Head of caudate nucleus (tissue), 42 donors: Measurements from ENCODE around the gene NLGN1.

Source experiments
- DNase-seq, 42 donors: peaks; one replicate each; pipeline versions ENCODE4 v3.0.0 to v3.0.0-alpha.2; 2020 to 2021; ENCODE audit warnings: mixed read lengths in 7 of 42
- intact Hi-C: fragments of 100-400 bp; cut with DNase I; formaldehyde crosslinking; loops from one replicate; pipeline ENCODE4 v1.15.0; 2022

The NLGN1 gene

DNA sequence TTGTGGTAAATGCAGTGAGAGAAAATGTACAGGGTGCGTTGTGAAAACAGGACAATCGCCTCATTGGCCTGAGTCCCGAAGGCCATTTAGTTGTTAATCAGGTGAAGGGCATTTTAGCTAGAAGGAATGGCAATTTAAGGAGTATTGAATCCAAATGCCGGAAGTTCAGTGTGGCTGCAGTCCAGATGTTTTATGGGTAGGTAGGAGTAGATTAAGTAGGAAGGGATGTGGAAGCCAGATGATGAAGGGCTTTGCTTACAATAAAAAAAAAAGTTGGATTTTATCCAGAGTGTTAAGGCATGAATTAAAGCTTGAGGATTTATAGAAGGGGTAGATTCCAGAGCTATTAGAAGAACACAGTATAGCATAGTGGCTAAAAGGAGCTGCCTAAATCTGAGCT lies 572.7 kb downstream of the NLGN1 start:
- intact Hi-C loops: no loop called here
- no peak for DNase-seq

DNA sequence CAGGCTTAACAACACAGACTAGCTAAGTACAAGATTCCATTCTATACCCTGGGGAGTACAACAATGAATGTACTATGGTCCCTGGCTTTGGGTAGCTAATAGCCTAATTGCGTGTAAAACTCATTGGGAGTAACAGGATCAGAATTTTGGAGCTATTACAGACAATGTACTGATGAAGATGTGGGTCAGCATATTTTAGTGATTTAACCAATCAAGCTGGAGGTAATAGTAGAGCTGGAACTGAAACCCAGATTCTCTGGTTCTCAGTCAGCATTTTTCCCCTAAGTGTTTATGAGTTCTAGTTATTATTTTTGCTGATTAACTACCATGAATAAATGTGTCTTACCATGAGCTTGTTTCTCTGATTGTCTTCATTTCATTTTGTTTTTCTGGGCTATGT lies 578.7 kb downstream of the NLGN1 start:
- DNase-seq: no peak
- intact Hi-C loops: no loop called here

DNA sequence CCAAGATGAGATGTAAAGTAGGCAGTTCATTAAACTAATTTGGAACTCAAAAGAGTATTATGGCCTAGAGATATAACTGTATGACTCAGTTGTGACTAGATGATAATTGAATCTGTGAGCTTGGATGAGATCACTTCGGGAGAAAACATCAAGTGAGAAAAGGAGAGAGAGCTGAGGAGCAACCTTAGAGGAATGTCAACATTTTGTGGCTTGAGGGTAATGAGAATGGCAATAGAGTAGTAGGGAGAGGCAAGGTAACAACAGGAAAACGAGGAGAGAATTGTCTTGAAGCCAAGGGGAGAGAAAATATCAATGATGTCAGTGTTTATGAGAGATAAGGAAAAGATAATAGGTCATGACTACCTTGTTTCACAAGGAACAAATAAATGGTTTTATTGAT lies 580.2 kb downstream of the NLGN1 start:
- intact Hi-C loops: no loop called here
- DNase-seq: no peak

DNA sequence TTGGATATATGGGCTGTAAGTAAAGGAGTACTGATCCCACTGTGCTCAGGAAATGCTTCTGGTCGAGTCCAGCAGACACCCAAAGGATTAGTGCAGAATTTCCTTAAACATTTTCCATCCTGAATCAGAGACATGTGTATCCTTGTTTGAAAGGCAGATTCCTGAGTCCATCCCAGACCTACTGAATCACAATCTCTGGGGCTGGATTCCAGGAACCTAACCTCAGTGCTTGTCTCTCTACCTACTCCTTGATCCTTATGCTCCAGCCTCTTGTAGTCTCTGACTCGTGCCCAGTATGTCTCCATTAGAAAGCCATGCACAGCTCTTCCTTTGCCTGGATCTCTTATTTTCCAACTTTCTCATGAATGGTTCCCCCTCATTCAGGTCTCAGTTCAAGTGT lies 585.8 kb downstream of the NLGN1 start:
- DNase-seq: no peak

DNA sequence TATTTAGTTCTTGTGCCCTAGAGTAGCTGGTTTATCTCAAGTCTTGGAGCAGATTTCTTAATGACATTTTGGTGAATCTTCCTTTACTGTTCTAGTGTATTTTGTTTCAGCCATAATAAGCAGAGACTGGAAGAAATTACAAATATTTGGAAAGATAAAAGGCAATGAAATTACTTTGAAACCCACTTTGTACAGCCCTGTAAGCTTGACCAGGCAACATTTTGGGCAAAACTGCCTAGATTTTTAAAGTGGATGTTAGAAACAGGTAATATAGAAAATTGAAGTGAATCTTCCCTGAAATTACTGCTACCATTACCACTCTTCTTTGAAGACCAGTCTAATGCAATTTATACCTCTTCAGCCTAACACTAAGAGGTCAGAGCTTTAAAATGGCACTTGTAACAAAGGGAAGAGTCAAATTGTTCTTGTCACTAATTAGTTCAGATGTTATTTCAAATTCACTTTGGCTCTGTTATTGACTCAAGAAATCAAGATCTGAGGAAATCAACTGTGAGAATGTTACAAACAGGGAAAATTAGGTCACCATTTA lies 589.4 kb downstream of the NLGN1 start:
- no peak for DNase-seq
- intact Hi-C loops: no loop called here

More for the DNA sequence above, 585.8 kb downstream of the NLGN1 start:
- intact Hi-C loops: no loop called here

DNA sequence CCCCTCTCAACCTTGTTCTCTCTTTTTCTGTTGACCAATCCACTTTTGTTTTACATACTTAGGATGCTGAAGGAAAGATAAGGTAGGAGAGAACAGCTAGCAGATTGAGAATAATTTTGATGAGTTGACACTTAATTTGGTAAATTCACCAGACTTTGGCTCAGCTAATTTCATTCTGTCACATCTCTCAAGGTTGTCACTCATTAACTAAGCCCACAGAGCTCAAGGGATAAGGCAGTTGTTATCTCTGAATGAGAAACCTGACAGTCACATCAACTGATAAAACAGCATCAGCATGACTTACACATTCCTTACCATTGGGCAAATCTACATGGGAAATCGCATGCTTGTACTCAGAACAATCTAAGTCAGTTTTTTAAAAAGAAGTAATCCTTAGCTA lies 591.4 kb downstream of the NLGN1 start:
- intact Hi-C loops: no loop called here
- no peak for DNase-seq

DNA sequence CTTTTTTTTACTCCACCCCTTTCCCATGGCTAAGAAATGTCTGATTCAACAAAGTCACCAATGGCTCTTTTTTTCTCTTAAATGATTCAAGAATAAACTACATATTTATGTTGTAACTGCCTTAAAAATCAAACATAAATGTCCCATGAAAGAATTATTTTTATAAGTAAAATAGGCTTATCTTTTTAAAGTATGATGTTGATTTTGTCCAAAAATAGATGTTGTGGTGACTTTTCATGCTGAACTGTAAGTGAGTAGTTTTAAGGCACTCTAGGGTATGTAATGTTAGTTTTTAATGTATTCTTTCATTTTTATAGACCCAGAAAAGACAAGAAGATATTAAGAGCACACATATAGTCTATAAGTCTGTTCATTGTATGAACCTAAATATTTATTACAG lies 594.9 kb downstream of the NLGN1 start:
- intact Hi-C loops: no loop called here
- no peak for DNase-seq

DNA sequence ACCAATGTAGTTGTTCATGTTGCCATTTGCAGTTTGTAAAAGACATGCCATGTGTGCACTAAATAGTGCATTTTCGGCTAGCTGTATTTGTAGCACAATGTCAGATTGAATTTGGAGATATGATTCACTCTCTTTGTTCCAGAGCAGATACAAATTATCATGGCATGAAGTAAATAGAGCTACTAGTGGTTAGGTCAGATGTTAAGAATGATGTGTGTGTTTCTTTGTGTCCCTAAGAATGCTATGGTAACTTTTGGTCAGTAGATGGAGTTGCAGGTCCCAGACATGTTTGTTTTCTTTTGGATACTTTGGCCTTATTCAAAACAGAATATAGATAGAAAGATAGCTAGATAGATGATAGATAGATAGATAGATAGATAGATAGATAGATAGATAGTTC lies 595.8 kb downstream of the NLGN1 start:
- intact Hi-C loops: no loop called here
- peak in 1 of 42 donors; percentile 30 for DNase-seq

DNA sequence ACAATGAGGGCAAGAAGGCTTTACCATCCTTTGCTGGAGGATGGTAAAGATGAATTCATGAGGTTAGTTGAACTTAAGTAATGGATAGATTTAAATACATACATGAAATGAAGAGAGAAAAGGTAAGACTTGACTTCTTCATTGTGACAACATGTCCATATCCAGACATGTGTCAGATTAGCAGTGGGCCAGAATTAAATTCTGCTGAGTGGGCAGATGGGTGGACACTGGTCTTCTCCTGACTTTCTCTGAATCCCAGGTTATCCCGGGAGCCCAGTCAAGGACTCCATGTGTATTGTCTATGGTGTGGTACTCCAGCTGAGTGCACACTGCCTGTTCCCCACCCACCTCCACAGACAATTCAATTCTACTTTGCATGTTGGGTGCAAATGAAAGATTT lies 603.1 kb downstream of the NLGN1 start:
- intact Hi-C loops: no loop called here

DNA sequence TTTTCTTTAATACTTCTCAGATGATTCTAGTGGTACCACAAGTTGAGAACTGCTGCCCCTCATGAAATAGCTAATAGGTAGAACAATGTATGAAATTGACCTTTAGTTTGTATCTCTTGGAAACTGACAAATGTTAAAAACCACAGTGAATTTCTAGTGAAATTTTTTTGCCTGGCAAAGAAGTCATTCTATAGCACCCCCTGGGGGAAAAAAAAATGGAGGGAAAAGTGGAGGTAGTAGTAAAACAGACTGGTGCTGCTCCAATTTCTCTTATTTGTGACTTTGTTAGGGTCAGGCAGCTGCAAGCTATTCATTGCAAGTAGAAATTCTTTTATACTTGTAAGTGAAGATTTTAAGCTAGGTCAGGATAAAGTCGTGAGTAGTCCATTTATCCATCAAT lies 605.0 kb downstream of the NLGN1 start:
- no peak for DNase-seq
- intact Hi-C loops: no loop called here

More for the DNA sequence above, 603.1 kb downstream of the NLGN1 start:
- DNase-seq: no peak

DNA sequence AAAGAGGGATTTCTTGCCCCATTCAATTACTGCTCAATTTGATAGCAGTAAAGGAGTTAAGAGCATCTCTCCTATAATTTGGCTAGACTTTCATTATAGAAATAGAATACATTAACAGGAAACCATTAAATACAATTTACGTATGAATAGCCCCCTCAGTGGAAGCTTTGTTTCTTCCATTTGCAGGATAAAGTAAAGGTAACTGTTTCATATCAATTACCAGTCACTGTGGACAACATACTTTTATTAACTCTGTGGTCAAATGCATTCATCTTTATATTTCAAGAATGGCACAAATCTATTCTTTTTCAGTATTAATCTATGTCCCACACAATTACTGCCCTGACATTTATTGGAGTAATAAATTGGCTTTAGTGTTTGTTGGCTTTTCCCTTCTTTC lies 613.4 kb downstream of the NLGN1 start:
- intact Hi-C loops: no loop called here

DNA sequence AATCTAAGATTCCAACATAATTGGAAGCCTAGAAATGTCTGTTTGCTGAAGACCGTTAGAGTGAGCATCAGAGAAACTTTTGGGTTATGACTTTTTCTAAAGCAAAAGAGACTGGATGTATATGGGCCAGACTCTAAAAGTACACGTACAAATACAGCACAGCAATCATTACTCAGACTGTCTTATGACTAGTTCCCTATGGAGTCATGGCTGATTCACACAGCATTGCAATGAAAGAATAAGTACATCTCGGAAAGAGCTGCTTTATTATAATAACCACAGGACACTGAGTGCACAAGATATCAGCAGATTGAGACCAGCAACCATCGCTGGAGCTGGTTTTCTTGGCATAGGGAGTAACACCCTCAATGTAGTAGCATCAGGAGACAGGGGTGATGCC lies 618.6 kb downstream of the NLGN1 start:
- intact Hi-C loops: no loop called here
- DNase-seq: no peak

More for the DNA sequence above, 613.4 kb downstream of the NLGN1 start:
- no peak for DNase-seq

DNA sequence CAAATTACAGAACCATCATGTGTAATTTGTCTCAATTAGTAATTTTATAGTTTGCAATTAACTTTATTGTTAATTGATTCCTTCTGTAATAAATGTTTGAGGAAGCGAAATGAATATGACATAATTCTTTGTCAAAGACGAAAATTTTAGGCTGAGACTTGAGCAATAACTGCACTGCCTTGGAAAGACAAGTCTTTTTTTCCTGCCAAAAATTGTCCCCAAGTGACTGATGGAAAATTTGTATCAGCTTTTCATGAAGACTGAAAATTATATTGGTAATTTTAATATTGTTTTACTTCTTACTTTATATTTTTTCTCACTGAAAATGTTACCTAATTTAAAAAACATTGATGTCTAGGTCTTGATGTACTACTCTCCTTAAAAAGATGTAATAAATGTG lies 622.6 kb downstream of the NLGN1 start:
- intact Hi-C loops: no loop called here
- DNase-seq: no peak

DNA sequence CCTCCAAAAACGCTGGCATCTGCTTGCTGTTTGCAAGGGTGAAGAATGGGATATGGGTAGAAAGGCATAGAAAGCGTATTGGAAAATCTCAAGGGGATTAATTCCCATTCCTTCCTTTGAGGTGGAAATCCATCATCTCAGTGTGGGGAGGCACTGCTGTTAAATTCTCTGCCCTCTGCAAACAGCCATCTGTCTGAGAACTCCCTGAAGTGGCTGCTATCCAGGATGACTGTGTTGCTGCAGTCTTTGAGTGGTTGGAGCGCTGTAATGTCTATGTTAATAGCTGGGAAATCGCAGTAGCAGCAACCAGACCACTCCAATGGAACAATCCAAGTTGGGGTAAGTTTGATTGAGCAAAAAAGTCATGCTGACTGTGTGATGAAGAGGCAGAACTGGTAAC lies 625.9 kb downstream of the NLGN1 start:
- intact Hi-C loops: no loop called here
- peak in 3 of 42 donors; percentile 8 to 15 (median 12) for DNase-seq

DNA sequence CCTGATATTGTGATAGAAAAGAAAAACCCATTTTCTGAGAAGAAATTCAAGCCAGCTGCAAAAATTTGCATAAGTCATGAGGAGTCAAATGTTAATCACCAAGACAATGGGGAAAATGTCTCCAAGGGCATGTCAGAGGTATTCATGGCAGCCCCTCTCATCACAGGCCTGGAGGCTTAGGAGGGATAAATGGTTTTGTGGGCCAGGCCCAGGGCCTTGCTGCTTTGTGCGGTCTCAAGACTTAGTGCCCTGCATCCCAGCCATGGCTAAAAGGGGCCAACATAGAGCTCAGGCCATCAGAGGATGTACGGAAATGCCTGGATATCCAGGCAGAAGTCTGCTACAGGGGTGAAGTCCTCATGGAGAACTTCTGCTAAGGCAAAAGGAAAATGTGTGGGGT lies 631.1 kb downstream of the NLGN1 start:
- DNase-seq: no peak
- intact Hi-C loops: no loop called here

DNA sequence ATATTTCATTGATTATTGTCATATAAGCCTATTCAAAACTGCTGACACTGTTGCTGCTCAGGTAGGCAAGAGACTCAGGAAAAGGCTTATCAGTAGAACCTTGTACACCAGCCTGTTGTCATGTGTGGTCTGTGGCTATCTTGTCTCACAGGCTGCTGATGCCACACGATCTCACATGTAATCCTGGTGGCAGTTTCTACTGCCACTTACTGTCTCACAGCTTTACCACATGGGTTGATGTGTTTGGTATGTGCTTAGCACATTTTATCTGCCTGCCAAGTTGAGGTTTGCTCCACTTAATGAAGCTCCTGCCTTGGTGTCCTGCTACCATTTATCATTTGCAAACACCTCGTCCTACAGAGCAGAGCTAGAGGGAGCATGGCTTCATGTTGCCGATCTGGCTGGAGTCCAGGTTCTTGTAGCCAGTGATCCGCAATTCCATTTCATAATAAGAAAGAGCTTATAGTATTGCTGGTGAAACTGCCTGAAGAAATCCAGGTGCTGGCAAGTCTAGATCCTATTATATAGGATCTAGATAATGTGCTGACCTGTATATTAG lies 637.9 kb downstream of the NLGN1 start:
- DNase-seq: peak in 3 of 42 donors; percentile 10 to 52 (median 13)
- intact Hi-C loops: no loop called here

DNA sequence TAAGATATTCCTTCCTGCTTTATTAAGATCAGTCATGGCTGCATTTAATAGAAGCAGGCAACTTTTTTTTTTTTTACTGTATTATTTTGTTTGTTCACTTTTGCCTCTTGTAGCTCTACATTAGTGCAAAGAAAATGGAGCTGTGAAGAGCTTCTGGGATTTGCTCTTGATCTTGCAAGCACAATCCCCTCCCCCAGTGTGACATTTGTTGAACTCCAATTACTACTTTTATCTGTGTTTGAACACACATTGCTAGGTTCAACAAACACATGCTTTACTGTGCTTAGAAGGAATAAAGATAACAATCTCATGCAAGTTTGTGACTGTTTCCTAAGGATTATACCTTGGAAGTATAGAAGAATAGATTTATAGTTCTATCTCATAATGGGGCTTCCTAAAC lies 648.8 kb downstream of the NLGN1 start:
- intact Hi-C loops: no loop called here
- DNase-seq: no peak

DNA sequence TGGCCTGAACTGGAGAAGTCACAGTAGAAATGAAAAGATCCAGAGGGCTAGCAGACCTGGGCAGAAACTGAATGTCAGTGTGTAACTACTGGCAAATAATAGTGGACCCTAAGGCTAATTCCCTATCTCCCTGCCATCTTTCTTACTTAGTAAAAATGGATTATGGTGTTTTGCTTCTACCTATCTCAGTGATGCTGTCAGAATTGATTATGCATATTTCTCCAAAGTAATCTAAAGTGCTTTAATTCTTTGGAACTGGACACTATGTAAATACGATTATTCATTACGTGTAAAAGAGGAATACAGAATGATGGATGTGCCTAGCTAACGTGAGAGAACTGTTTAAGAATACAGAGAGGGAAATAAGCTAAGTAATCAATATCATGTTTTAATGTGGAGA lies 651.9 kb downstream of the NLGN1 start:
- intact Hi-C loops: no loop called here
- no peak for DNase-seq

DNA sequence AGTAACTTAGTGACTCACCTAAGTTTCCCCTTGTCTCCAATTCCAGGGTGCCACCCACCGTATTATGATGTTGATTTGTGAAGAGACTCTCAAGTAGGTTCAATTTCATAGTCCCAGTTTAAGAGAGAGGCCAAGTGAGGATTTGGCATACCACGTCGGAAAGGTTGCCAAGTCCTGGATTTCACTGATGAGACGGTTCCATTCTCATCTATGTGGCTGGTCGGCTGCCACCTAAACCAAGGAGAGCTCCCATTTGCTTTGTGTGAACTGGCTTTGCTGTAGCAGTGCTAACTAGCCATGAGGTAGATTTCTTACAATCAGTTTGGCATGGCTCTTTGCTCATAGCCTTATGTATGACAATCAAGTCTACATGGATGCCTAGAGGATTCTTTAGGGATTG lies 653.6 kb downstream of the NLGN1 start:
- intact Hi-C loops: no loop called here
- DNase-seq: no peak

DNA sequence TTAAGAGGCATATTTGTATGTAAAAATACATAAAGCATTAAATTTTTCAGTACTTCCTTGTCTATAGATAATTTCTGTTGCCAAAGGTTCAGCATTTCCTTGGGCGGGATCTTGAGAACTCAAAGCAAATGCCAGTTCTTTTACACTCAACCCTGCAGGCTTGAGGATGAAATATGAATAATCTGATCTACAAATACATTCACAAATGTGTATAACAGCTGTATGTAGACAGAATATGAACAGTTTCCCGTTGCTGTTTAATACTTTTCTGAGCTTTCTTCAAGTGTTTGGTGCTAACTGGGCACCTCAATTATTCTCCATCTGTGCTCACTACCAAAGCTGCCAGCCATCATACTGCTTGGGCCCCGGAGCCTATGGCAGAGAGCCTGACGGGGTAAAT lies 661.3 kb downstream of the NLGN1 start:
- intact Hi-C loops: no loop called here
- no peak for DNase-seq

DNA sequence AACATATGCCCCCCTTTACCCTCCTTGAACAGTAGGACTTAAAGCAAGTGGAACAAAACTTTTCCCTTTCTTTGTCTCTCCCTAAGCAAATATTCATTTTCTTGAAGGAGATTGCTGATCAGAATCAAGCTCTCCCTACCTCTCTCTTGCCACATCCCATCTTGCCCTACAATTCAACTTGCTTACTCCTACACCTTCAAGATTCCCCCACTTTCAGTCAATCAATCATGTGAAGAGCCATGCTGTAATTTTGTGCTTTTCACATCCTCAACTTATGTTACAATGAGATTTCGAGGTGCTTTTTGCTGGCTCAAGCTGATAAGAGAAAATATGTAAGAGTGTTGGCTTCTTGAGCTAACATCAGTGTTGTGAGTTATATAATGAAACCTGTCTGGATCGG lies 662.9 kb downstream of the NLGN1 start:
- DNase-seq: peak in 8 of 42 donors; percentile 7 to 57 (median 24)
- intact Hi-C loops: no loop called here

DNA sequence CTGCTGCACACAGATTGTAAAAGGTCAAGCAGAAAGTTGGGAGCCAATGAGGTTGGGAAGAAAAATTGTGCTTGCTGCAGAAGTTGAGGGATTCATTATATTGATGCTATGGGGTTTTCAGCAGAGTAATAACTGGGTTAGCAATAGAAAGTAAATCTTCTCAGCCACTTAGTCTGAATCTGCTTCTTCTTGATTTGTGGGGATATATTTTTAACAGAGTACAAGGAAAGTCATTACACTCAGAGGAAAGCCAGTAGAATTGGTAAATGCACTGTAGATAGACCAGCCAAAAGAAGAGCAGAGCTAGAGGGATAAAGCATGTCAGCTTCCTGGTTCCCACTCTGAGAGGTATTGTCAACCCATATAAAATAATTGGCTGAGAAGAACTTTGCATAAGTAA lies 663.6 kb downstream of the NLGN1 start:
- DNase-seq: no peak
- intact Hi-C loops: no loop called here
